GM19351 (cell line): ENCODE data around the gene PITX3.
"Not testable (repeated sequence)": the region's sequence is repeated elsewhere in the genome, so short reads cannot be mapped to it uniquely, and the experiment has no call there.

Experiments
- ATAC-seq: cut with Tn5 transposase; IDR thresholded peaks from one replicate; pipeline ENCODE4 v1.9.1; 2021; ENCODE audit warnings: mild to moderate bottlenecking, moderate library complexity; ENCODE audit not compliant: unreplicated experiment

PITX3 gene

DNA sequence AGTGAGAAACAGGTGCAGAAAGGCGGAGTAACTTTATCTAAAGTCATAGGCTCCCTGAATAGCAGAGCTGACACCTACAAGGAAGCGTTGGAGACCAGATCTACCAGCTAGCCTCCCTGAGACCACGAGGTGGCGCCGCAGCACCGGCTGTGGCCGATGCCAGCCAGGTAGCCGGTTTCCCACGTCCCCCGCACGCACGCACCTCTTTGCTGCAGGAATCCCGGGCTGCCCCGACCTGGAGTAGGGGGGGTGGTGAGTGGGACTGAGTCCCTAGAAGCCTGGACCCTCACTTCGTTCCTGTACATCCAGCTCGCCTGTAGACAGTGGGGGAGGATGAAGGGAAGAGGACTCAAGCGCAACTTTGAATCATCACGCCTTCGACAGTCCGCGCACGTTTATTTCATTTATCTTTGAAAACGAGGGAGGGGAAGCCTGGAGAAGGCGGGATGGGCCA is 11.5 kb downstream of the PITX3 start:
- no peak for ATAC-seq

DNA sequence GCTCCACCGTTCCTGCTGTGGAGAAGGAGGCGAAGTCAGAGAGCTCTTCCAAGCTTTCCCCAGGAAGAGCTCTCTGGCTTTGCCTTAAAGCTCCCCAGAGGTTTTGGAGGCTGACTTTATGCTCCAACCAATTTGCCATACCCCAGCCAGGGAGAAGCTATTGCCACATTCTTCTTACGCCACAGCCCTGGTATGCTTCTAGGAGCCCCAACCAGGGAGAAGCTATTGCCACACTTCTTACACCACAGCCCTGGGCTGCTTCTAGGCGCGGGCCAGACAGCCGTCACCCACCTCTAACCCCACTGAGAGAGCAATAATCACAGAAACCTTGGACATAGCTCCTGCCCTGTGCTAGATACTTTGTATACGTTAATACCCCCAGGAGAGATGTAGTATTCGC is 14.3 kb downstream of the PITX3 start:
- ATAC-seq, result no peak

DNA sequence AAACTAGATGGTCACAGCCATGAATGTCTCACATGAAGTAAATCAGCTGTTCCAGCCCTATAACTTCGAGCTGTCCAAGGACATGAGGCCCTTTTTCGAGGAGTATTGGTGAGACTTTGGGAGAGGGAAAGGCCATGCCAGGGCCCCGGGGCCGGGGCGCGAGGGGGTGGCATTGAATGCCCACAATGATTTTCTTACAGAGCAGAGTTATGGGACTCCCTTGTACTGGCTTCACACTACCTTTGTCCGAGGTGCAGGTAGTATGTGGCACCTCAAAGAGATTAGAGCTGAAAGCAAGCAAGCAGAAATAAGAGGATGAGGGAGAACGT is 14.8 kb downstream of the PITX3 start:
- no peak for ATAC-seq

DNA sequence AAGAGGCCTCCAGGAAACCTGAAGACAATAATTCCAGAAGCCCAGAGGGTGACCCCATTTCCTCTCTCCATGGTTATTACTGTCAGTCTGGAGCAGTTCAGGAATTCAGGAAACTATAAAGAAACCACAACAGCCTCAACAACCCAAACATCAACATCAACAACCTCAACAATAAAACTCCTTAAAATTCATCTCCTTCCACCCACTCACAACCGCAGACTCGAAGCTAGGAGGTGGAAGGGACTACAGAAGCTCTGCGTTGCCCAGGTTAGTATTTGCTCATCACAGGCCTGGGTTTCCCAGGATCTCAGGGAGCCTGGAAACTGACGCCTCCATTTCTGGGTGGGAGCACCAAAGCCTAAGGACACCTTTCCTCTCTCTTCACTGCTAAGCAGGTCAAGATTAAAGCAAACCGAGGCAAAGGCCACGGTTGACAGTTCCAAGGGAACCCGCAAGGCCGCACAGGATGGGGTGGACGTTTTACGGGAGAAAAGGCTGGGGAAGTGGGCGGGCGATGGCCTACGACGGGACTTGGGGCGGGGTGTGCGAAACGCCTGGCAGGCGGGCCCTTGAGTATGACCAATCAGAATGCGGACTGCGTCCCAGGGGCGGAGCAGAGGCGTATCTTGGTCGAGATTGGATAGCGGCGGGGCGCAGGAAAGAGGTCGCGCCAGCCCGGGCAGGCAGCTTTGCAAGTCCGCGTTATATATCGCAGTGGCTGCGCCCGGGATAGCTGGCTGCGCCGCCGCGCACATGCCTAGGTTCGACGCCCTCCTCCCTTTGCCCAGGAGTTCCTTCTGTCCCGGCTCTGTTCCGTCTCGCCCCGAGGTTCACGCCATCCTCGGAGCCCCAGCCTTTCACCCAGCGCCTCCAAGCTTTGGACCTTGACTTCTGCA is 15.4 kb downstream of the PITX3 start, which contains the start of gene ELOVL3:
TSS of gene ELOVL3 (plus strand) at position 654 of the 896 bp plus-strand sequence. CDS start 250 bp downstream, outside the sequence.
- peak; percentile 93 for ATAC-seq

- ATAC-seq, result no peak
Measured at GRCh38 chr10:102222797-102223196, 18.5 kb downstream of the PITX3 start.

- no peak for ATAC-seq
Measured at GRCh38 chr10:102220612-102221011, 20.7 kb downstream of the PITX3 start.

DNA sequence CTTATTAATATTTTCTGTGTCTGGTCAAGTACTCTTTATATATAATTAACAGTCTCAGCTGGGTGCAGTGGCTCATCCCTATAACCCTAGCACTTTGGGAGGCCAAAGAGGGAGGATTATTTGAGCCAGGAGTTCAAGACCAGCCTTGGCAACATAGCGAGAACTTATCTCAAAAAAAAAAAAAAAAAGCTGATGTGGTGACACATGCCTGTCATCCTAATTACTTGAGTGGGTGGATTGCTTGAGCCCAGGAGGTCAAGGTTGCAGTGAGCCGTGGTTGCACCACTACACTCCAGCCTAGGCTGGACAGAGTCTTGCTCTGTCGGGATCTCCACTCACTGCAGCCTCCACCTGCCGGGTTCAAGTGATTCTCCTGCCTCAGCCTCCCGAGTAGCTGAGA is 21.9 kb downstream of the PITX3 start:
- no peak for ATAC-seq

GRCh38 chr10:102213599-102213998 is 27.7 kb downstream of the PITX3 start:
- not testable (repeated sequence) for ATAC-seq

DNA sequence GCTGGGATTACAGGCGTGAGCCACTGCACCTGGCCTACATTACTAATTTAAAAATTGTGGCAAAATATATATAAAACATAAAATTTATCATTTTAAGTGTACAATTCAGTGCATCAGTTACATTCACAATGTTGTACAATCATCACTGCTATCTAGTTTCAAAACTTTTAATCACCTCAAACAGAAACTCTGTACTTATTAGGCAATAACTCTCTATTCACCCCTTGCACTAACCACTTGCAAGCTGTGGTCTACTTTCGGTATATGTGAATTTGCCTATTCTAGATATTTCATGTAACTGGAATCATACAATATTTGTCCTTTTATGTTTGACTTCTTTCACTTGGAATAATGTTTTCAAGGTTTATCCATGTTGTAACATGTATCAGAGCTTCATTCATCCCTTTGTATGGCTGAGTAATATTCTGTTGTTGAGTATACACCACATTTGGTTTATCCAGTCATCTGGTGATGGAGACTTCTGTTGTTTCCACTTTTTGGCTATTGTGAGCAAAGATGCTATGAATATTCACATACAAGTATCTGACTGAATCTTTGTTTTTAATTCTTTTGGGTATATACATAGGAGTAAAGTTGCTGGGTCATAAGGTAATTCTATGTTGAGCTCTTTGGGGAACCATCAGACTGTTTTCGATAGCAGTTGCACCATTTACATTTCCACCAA is 29.6 kb downstream of the PITX3 start:
- ATAC-seq, result no peak

DNA sequence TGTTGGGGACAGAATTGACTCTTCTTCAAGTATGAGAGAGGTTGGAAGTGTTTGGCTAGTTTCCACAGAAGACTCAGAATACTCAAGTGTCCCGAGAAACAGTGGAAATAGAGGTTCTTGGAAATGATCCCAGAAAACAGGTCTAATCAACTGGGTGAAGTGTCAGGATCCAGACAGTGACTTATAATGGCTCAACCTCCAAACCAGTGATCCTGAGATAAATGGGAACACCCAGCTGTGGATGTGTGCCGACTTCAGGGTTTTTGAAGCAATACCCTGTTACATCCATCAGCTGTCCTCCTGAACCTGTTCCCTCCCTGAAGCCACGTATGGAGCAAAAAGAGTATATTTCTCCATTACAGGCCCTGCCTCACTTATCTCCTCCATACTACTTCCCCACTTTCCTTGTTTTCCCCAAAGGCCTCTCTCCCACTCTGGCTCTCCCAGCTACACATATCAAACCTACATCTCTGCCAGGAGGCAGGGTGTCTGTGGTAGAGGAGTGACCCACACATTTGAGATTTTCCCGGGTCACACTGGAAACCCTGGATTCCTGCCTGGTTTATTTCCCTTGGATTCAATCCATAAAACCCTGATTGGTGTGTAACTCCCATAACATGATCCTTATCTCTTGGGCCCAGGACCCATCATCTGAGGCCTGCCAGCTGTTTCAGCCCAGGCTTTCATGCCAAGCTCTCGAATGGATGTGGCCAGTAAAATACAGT is 32.8 kb downstream of the PITX3 start:
- no peak for ATAC-seq

DNA sequence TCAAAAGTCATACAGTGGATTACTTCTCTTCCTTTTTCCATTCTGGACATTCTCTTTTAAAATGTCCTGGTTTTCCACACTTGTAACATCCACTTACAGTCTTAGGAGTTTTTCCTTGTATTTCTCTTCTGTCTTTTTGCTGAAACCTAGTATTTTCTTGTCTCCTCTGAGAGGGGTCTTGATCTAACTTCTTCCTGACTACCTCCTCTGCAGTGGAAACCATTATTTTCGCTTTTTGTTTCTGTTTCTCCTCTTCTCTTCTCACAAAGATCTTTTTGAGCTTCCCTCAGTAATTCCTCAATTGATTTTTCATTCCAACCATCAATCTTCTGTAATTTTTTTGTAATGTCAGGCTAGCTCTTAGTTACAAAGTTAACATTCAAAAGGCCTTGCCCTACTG is 38.9 kb downstream of the PITX3 start:
- ATAC-seq, result no peak

DNA sequence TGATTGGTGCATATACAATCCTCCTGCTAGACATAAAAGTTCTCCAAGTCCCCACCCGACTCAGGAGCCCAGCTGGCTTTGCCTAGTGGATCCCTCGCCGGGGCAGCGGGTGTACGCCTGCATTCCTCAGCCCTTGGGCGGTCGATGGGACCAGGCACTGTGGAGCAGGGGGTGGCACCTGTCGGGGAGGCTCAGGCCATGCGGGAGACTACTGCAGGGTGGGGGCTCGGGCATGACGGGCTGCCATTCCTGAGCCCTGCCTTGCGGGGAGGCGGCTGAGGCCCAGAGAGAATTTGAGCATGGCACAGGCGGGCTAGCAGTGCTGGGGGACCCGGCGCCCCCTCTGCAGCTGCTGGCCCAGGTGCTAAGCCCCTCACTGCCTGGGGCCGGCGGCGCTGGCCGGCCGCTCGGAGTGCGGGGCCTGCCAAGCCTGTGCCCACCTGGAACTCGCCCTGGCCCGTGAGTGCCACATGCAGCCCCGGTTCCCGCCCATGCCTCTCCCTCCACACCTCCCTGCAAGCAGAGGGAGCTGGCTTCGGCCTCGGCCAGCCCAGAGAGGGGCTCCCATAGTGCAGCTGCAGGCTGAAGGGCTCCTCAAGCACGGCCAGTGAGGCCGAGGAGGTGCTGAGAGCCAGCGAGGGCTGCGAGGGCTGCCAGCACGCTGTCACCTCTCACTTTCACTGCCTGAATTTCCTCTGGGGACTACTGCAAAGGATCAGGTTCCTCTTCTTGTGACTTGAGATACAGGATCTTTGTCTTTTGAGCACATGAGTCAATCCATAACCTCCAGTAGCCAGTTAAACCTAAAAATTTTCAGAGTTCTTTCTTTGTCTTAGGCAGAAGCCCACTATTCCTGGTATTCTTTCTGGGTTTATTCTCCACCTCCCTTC is 40.3 kb downstream of the PITX3 start:
- ATAC-seq, result no peak

GRCh38 chr10:102198027-102198426 is 43.3 kb downstream of the PITX3 start:
- ATAC-seq, result no peak

DNA sequence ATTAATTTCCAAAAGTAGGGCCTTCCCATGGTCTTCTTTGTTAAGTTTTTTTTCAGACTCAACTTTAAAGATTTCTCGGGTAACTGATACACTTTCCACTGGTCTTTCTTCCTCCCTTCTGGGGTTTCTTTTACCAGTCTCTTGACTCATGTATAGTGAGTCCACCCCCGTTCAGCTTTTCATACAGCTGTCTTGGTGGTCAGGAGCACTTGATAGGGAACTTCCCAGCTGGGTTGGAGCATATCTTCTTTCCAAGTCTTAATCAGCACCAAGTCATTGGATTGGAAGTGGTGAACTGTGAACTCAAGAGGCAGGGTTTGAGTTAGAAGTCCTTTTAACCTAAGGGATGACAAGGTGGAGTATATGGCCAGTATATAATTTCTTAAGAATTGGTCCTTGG is 44.4 kb downstream of the PITX3 start:
- no peak for ATAC-seq

DNA sequence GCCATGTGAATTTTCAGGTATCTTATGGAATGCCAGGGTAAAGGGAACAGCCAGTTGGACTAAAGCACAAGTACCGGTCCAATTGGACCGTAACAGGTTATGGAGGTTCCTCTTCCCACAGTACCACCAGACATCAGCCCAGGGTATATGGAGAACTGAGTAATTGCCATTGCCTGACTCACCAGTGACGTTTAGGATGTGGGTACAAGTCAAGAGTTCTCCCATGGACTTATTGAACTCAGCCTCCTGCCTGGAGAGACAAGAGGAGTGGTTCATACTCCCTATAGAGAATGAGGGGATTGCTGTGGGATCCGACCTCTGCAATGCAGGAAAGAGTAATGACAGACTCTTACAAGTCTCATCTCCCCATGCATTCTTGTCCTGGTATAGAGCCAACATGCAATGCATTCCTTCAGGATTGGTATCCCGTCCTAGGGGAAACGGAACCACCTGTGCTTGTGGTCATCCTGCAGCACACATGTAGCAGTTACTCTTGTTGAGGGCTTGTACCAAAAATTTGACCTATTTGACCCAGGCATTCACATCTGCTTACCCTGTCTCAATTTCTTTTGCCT is 45.9 kb downstream of the PITX3 start:
- ATAC-seq, result no peak

DNA sequence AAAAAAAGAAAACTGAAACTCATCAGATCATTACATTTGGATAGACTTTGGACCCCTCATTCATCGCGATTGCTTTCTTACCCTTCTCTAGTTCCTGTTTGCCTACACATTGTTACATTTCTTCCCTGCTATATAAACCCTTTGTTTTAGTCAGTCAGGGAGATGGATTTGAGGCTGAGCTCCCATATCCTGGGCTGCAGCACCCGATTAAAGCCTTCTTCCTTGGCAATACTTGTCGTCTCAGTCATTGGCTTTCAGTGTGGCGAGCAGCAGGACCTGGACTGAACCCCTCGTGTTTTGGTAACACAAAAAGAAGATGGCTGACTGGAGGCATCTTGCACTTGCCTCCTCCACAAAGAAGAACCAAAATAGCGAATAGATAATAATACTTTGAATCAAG is 49.4 kb downstream of the PITX3 start:
- no peak for ATAC-seq

DNA sequence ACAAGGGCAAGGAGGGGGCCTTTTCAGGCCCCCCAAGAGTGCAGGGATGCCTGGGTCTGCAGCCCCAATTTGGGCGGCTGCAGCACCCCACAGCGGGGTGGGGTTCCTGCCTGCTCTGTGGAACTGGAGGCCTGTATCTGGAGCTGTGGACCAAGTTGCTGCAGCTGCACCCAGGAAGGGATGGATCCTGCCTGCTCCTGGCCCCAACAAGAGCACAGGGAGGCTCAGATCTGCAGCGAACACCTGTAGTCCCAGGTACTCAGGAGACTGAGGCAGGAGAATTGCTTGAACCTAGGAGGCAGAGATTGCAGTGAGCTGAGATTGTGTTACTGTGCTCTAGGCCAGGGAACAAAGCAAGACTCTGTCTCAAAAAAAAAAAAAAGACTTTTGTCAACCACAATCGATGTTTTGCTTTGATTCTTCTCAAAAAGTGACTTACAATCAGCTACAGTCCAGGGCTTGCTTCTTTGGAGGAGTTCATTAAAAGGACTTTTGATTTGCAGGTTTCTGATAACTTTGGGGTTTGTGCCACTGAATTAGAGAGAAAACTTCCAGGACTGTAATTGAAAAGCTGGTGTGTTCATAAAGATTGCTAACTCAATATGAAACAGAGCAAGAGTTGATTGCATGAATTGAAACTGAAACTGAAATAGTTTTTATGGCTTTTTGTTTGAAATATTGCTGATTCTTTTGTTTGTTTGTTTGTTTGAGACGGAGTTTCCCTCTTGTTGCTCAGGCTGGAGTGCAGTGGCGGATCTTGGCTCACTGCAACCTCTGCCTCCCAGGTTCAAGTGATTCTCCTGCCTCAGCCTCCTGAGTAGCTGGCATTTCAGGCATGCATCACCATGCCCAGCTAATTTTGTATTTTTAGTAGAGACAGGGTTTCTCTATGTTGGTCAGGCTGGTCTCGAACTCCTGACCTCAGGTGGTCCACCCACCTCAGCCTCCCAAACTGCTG is 52.1 kb downstream of the PITX3 start:
- not testable (repeated sequence) for ATAC-seq

DNA sequence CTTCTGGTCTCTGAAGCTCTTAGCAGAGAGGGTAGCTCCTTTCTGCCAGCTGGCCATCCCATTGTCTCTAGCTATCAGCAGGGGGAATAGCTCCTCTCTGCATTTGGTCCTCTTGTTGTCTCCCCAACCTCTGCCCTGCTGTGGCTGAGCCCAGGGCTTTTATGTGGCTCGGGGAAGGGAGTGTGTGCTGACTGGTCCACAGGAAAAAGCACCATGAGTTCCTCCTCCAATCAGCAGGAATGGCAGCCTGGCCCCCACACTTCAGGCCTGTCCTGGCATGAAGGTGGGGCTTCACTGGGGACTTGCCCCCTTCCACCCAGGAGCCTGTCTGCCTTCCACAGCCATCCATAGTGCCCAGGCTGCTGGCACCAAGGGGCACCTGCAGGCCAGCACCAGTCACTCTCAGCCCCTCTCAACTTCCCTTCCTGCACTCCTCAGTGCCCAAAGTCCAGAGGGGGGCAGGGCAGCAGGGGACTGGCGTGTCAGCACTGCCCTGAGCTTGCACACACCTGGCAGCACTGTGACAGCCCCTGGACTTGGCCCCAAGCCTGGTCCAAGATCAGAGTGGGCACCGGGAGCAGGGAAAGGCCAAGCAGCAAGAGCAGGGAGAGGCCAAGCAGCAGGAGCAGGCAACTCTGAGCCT is 52.9 kb downstream of the PITX3 start:
- ATAC-seq, result no peak
